GM18517 (cell line): Measurements from ENCODE around the gene ZNF536.

Experiments
- ATAC-seq: cut with Tn5 transposase; IDR thresholded peaks from one replicate; pipeline ENCODE4 v1.9.1; 2021; ENCODE audit warnings: mild to moderate bottlenecking, moderate library complexity; ENCODE audit not compliant: unreplicated experiment

Gene ZNF536

DNA sequence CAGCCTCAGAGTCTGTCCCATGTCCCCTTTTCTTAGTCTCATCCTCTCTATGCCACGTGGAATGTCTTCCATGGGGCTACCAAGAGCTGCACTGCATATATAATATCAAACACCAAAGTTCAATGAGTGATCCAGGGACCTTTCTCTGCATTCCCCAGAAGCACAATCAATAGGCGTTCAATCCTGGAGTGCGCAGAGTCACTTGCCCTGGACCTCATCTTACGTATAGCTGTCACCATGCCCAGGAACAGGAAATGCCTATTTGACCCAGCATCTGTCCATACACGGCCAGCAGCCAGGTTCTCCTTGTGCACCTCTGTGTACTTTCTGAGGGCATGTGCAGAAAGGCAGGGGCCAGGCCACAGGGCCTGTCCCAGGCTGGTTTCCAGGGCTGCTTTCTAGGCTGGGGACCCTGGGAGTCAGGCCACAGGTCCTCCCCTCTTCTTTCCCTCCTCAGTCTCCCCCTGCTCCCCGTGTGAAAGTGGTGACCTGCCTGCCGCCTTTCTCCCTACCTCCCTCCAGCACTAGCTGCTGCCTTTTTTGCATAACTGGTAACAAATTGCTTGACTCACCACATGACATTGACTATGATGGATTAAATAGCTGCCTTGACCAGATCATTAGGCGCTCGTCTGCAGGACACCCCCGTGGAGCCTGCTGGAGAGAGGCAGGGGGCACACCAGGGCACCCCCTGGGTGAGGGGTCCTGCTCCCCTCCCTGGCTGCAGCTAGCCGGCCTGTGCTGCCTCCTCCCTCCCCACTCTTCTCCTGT is 222.0 kb downstream of the ZNF536 start:
- no peak for ATAC-seq

GRCh38 chr19:30596268-30596667 is 224.1 kb downstream of the ZNF536 start:
- no peak for ATAC-seq

GRCh38 chr19:30596813-30597399 is 224.7 kb downstream of the ZNF536 start:
- no peak for ATAC-seq

DNA sequence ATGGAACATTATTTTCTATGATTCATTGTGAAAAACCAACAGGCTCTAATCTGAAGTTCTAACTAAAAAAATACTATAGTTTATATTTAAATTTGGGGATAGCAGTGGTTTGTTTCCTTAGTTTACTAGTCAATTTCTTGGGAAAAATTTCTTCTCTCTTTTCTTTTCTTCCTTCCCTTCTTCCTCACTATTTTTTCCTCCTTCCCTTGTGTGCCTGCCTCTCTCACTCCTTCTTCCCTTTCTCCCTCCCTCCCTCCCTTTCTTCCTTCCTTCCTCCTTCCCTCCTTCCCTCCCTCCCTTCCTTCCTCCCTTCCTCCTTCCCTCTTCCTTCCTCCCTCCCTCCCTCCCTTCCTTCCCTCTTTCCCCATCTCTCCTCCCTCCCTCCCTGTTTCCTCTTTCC is 226.5 kb downstream of the ZNF536 start:
- ATAC-seq = no peak

- ATAC-seq = no peak
Measured at GRCh38 chr19:30602661-30603350, 230.6 kb downstream of the ZNF536 start.

DNA sequence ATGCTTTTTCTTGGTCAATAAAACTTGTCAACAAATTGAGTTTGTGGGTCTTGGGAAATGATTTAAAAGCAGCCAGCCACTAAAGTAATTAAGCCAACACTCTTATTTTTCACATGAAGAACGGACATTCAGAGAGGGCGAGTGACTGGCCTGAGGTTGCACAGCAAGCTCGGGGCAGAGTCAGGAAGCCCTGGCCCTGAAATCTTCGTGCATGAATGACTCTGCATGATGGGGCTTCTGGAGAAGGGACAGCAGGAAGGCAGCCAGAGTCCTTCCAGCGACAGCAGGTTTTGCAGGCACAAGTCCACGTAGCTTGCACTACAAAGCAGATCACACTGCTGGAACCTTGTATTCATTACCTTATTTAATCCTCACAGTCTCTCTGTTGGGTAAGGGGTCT is 232.5 kb downstream of the ZNF536 start:
- no peak for ATAC-seq

DNA sequence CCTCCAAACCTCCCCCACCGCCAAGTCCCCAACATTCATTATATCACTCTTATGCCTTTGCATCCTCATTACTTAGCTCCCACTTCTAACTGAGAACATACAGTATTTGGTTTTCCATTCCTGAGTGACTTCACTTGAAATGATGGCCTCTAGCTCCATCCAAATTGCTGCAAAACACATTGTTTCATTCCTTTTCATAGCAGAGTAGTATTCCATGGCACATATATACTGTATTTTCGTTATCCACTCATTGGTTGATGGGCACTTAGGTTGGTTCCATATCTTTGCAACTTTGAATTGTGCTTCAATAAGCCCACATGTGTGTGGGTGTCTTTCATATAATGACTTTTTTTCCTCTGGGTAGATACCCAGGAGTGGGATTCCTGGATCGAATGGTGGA is 233.1 kb downstream of the ZNF536 start:
- no peak for ATAC-seq

DNA sequence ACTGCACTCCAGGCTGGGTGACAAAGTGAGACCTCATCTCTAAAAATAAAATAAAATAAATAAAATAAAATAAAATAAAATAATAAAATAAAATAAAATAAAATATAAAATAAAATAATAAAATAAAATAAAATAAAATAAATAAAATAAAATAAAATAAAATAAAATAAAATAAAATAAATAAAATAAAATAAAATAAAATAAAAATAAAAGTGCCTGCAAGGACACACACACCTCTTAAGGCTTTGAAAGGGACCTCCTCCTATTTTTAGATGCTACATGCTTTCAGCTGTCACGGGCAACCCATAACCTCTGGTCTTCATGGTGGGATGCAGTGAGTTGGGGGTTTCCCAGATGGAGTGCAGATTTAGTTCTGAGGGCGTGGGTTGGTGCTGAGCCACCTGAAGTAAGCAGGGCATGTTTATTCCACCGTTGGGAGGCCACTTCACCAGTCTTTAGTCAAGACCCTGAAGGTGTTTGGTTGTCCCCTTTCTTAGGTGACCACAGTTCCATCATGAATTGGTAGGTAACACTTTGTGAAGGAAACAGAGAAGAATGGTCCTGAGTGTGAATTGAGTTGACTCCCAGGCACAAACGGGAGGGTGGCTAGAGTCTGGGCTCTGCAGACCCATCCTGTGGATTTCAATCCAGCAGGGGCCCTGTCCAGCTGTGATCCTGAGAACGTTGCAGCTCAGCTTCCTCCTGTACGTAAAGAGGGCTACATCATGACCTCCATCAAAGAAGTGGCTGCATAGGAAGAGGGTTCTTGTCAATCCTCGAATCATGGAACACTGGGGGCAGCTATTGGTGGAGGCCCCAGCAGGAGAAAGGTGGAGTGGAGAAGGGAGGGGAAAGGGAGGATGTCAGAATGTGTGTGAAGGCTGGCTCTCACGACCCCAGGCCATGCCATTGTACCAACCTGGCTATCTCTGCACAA is 234.2 kb downstream of the ZNF536 start:
- ATAC-seq = no peak
